Measurements from ENCODE around the gene TAF9B.
"Not testable (repeated sequence)": the region's sequence is repeated elsewhere in the genome, so short reads cannot be mapped to it uniquely, and the experiment has no call there.

TAF9B gene, protein sequence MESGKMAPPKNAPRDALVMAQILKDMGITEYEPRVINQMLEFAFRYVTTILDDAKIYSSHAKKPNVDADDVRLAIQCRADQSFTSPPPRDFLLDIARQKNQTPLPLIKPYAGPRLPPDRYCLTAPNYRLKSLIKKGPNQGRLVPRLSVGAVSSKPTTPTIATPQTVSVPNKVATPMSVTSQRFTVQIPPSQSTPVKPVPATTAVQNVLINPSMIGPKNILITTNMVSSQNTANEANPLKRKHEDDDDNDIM

DNA sequence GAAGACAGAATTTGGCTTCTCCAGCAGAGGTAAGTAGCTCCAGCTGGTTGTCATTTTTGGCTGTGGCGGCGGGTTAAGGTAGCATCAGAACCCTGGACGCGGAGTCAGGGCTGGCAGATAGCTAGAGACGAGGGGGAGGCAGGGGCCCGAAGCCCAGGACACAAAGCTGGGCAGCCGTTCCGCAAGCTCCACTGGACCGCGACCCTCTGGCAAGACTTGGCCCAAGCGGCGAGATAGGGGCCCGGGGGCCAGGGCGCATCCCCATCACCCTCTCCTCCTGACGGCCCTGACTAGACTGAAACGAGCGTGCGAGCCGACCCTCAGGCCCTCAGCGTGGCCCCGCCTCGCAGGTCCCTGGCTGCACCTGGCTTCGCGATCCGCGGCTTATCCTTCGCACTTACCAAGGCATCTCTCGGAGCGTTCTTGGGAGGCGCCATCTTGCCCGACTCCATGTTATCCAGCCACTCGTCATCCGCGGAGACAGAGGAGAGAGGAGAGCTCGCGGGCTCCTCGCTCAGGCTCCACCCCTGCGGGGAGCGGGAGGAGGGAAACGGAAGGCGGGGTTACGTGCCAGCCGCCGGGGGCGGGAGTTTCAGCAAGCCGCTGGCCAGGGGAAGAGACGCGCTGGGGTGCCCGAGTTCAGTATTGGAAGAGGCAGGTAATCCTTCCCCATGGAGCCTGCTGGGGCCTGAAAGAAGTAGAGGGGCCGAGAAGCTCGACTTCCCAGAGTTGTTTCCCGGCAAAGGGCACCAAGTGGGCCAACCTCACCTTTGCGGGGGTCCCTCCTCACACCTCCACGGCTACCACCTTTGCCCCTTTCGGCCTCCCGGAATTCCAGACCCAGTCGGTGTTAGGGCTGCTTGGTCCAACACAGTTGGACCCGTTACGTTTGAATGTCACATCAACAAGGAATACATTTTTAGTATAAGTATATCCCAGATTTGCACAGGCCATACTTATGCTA, at the start of gene TAF9B:
TSS of gene TAF9B (minus strand) at position 491 of the 964 bp plus-strand sequence. CDS start at position 452, 39 bp downstream.
- Mint-ChIP-seq H3K36me3 (peaks cover 3% of the 10 kb centered on the region), H3K9me3 (ENCODE audit: low read depth) (no peaks in the 10 kb centered on the region), H3K27me3 (no peaks in the 10 kb centered on the region), H3K4me3 (peak within 1 kb of the TSS; percentile 90), H3K4me1 (ENCODE audit: low read depth) (peaks cover 4% of the 10 kb centered on the region), H3K27ac (peak within 1 kb of the TSS; percentile 85)

DNA sequence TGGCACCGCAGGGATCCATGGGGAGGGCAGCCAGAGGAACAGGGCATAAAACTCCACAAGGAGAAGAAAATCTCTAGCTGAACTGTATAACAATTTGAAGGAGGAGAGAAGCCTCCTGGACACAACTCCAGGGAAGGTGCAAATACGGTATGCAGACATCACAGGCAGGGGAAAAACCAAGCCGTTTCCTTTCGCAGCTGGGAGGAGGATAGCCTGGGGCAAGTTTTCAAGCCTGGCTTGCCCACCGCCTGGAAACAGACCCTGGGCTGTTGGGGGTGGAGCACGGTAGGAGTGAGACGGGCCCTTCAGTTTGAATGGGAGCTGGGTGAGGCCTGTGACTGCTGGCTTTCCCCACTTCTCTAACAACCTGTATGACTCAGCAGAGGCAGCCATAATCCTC, 43.4 kb upstream of the TAF9B start:
- no peak overlapping the region for H3K4me3 Mint-ChIP-seq
- H3K4me1 Mint-ChIP-seq (ENCODE audit: low read depth), result no peaks in the 10 kb centered on the region
- no peaks in the 10 kb centered on the region for H3K9me3 Mint-ChIP-seq (ENCODE audit: low read depth)
- no peaks in the 10 kb centered on the region for H3K36me3 Mint-ChIP-seq
- H3K27ac Mint-ChIP-seq, result no peak overlapping the region
- no peaks in the 10 kb centered on the region for H3K27me3 Mint-ChIP-seq

DNA sequence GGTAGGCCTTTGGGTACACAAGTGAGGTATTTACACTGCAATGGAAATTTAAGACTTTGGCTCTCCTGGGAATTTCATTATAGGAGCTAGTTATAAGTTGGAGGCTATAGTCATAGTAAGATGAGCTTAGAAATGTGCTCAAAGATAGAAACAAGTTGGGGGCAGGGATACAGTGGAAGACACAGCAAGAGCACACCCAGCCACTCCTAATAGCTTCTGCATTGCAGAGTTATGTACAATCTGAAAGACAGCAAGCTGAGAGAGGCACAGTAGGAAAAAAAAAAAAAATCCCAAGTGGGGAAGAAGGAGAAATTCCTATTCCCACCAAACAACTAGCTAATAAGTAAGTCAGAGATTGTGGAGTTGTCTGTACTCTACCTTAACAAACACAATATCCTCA, 41.9 kb upstream of the TAF9B start:
- Mint-ChIP-seq H3K27ac (no peak overlapping the region), H3K4me1 (ENCODE audit: low read depth) (no peaks in the 10 kb centered on the region), H3K36me3 (no peaks in the 10 kb centered on the region), H3K9me3 (ENCODE audit: low read depth) (no peaks in the 10 kb centered on the region), H3K4me3 (no peak overlapping the region), H3K27me3 (no peaks in the 10 kb centered on the region)

DNA sequence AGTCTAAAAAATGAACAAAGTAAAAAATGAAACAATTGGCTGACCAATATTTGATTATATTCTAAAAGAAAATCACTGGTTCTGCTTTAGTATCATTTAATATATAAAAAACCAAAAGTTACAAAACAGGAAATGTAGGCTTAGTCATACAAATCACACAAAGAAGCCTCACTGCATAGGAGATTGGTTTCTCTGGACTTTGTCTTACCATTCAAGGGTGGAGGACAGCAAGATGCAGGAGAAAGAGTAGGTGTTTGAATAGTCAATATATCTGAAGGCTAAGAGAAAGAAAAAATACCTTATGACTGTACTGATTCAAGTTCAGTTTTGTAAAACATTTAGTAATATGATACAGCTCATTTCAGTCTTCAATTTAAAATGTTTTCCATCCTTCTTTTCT, 28.6 kb upstream of the TAF9B start:
- Mint-ChIP-seq H3K36me3 (no peaks in the 10 kb centered on the region), H3K4me1 (ENCODE audit: low read depth) (peaks cover 6% of the 10 kb centered on the region), H3K4me3 (no peak overlapping the region), H3K9me3 (ENCODE audit: low read depth) (no peaks in the 10 kb centered on the region), H3K27me3 (no peaks in the 10 kb centered on the region), H3K27ac (no peak overlapping the region)

DNA sequence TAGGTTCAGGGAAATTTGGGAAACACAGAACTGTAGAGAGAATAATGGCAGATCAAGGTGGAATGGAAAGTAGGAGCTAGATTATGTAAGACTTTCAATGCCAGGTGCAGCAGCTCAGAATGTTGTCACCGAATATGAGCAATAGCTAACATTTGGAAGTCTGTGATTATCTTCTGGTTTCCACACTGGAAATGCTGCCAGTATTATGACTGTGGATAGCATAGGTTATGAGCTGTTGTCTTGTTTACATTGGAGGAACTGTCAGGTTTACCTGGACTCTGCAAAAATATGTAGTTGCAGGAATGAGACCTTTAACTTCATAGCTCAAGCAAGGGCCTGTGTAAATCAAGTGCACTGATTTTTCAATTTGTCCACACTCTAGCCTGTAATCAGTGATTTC, 26.0 kb upstream of the TAF9B start:
- no peaks in the 10 kb centered on the region for H3K27me3 Mint-ChIP-seq
- no peak overlapping the region for H3K4me3 Mint-ChIP-seq
- H3K9me3 Mint-ChIP-seq (ENCODE audit: low read depth), result no peaks in the 10 kb centered on the region
- no peaks in the 10 kb centered on the region for H3K36me3 Mint-ChIP-seq
- H3K4me1 Mint-ChIP-seq (ENCODE audit: low read depth), result peaks cover 12% of the 10 kb centered on the region
- no peak overlapping the region for H3K27ac Mint-ChIP-seq

DNA sequence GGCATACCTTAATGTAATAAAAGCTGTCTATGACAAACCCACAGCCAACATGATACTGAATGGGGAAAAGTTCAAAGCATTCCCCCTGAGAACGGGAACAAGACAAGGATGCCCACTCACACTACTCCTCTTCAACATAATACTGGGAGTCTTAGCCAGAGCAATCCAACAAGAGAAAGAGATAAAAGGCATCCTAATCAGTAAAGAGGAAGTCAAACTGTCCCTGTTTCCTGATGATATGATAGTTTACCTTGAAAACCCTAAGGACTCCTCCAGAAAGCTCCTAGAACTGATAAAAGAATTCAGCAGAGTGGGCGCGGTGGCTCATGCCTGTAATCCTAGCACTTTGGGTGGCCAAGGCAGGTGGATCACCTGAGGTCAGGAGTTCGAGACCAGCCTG, 23.7 kb upstream of the TAF9B start:
- H3K27ac Mint-ChIP-seq; H3K27me3 Mint-ChIP-seq; H3K36me3 Mint-ChIP-seq; H3K9me3 Mint-ChIP-seq (ENCODE audit: low read depth); H3K4me1 Mint-ChIP-seq (ENCODE audit: low read depth); H3K4me3 Mint-ChIP-seq: not testable (repeated sequence)

DNA sequence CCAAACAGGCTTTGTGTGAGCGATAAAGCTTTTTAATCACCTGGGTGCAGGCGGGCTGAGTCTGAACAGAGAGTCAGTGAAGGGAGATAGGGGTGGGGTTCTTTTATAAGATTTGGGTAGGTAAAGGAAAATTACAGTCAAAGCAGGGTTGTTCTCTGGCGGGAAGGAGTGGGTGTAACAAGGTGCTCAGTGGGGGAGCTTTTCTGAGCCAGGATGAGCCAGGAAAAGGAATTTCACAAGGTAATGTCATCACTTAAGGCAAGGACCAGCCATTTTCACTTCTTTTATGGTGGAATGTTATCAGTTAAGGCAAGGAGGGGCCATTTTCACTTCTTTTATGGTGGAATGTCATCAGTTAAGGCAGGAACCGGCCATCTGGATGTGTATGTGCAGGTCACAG, 21.3 kb upstream of the TAF9B start:
- not testable (repeated sequence) for H3K27me3 Mint-ChIP-seq; H3K27ac Mint-ChIP-seq; H3K9me3 Mint-ChIP-seq (ENCODE audit: low read depth); H3K36me3 Mint-ChIP-seq; H3K4me3 Mint-ChIP-seq
- peaks cover 12% of the 10 kb centered on the region for H3K4me1 Mint-ChIP-seq (ENCODE audit: low read depth)

DNA sequence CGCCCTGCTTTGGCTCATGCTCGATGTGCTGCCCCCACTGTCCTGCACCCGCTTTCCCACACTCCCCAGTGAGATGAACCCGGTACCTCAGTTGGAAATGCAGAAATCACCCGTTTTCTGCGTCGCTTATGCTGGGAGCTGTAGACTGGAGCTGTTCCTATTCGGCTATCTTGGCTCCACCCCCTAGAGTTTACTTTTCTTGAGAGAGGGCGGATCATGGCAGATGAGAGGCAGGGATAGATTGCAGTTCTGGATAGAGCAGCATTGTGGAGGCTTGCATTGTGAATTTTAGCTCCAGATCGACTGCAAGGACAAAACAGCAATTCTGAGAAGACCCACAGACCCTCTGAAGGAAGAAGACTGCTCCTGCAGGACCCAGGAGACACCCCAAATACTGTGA, 18.4 kb upstream of the TAF9B start:
- H3K27ac Mint-ChIP-seq; H3K27me3 Mint-ChIP-seq; H3K4me3 Mint-ChIP-seq; H3K9me3 Mint-ChIP-seq (ENCODE audit: low read depth); H3K36me3 Mint-ChIP-seq: not testable (repeated sequence)
- peaks cover 10% of the 10 kb centered on the region for H3K4me1 Mint-ChIP-seq (ENCODE audit: low read depth)

DNA sequence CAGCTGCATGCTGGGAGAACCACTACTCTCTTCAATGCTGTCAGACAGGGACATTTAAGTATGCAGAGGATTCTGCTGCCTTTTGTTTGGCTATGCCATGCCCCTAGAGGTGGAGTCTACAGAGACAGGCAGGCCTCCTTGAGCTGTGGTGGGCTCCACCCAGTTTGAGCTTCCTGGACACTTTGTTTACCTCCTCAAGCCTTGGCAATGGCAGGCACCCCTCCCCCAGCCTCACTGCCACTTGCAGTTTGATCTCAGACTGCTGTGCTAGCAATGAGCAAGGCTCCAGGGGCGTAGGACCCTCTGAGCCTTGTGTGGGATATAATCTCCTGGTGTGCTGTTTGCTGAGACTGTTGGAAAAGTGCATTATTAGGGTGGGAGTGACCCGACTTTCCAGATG, 17.9 kb upstream of the TAF9B start:
- not testable (repeated sequence) for H3K4me3 Mint-ChIP-seq; H3K36me3 Mint-ChIP-seq; H3K27me3 Mint-ChIP-seq; H3K4me1 Mint-ChIP-seq (ENCODE audit: low read depth); H3K9me3 Mint-ChIP-seq (ENCODE audit: low read depth); H3K27ac Mint-ChIP-seq

DNA sequence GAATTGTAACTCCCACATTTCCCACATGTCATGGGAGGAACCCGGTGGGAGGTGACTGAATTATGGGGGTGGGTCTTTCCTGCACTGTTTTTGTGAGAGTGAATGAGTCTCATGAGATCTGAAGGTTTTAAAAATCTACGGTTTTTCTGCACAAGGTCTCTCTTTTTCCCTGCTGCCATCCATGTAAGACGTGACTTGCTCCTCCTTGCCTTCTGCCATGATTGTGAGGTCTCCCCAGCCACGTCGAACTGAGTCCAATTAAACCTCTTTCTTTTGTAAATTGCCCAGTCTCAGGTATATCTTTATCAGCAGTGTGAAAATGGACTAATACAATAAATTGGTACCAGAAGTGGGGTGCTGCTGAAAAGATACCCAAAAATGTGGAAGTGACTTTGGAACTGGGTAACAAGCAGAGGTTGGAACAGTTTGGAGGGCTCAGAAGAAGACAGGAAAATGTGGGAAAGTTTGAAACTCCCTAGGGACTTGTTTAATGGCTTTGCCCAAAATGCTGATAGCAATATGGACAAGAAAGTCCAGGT, 7.6 kb upstream of the TAF9B start:
- not testable (repeated sequence) for H3K27me3 Mint-ChIP-seq; H3K9me3 Mint-ChIP-seq (ENCODE audit: low read depth); H3K4me3 Mint-ChIP-seq; H3K27ac Mint-ChIP-seq; H3K4me1 Mint-ChIP-seq (ENCODE audit: low read depth); H3K36me3 Mint-ChIP-seq

DNA sequence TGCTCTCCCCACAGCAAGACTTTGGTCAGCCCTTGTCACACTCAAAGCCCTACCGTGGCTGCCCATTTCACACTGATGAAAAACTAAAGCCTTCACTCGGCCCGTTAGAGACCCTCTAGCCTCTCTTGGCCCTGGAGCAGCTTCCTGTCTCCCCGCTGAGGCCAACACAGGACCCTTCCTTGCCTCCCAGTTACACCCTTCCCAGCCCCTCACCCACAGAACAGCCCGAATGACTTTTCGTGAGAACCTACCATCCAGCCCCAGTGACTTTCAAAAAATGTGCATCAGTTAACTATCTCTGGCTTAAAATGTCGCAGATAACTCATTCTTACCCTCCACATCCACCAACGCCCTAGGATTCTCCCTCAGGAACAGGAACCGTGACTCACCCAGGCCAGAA, 756 bp upstream of the TAF9B start:
- Mint-ChIP-seq H3K4me3 (peak overlapping the region; percentile 90), H3K9me3 (ENCODE audit: low read depth) (no peaks in the 10 kb centered on the region), H3K27ac (peak overlapping the region; percentile 64), H3K4me1 (ENCODE audit: low read depth) (peaks cover 4% of the 10 kb centered on the region), H3K36me3 (peaks cover 3% of the 10 kb centered on the region), H3K27me3 (no peaks in the 10 kb centered on the region)

DNA sequence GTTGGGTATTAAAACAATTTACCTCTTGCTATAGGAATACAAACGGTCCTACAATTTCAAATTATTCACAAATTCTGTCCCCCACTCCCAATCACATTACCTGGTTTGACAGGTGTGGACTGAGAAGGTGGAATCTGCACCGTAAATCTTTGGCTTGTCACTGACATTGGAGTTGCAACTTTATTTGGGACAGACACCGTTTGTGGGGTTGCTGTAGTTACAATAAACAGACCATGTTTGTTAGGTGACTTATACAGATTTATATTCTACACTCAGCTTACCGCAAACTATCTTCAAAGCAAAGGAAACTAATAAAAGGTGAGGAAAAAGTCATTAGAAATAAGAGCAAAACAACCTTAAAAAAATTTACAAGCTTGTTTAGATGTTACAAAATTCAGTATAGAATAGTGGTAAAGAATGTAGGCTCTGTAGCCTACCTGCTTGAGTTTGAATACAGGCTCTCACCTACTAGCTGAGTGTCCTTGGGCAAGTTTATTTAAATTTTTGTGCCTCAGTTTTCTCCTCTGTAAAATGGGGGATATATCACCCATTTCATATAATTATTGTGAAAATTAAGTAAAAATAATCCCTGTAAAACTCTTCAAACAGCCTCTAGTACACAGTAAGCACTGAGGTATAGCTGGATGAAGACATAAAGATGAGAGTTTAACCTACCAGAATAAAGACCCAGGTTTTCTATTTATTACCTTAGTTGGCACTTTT, 6.1 kb downstream of the TAF9B start:
- Mint-ChIP-seq H3K27me3 (no peaks in the 10 kb centered on the region), H3K4me3 (no peak overlapping the region), H3K36me3 (peaks cover 3% of the 10 kb centered on the region), H3K4me1 (ENCODE audit: low read depth) (peaks cover 6% of the 10 kb centered on the region), H3K9me3 (ENCODE audit: low read depth) (no peaks in the 10 kb centered on the region), H3K27ac (no peak overlapping the region)

DNA sequence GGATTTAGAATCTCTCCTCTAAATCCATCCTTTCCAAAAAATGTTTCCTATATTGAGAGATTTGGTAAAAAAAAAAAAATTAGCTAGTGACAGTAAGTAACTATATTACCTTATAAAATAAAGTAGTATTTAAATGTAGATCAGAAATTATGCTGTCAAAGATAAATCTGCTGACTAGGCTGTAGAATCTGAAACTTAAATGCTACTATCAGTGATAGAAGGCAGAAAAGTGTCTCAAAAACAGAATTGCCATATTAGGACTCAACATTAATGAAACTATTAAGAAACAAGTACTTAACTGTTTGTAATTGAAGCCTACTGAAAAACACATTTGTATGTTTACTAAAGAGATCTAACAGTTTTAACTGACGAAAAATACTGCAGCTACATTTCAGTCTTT, 8.3 kb downstream of the TAF9B start:
- no peaks in the 10 kb centered on the region for H3K27me3 Mint-ChIP-seq
- H3K4me1 Mint-ChIP-seq (ENCODE audit: low read depth), result peaks cover 7% of the 10 kb centered on the region
- H3K9me3 Mint-ChIP-seq (ENCODE audit: low read depth), result no peaks in the 10 kb centered on the region
- H3K4me3 Mint-ChIP-seq, result no peak overlapping the region
- H3K36me3 Mint-ChIP-seq, result peaks cover 3% of the 10 kb centered on the region
- peak overlapping the region; percentile 62 for H3K27ac Mint-ChIP-seq

DNA sequence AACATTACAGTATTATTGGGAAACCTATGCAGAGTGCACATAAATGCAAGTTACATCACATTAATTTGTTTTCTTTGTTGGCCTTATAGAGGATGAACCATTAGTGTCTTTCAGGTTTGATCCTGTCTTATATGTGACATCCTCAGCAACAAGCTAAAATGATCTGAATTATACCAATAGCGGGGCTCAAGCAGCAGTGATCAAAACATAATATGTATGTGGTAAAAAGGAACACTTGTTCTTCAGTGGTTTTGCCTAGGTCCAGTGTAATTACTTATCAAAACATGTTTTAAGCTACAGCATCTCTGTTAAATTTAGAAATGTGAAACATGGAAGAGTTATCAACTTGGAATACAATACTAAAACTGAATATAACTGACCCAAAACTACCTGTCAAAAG, 9.1 kb downstream of the TAF9B start:
- Mint-ChIP-seq H3K36me3 (no peaks in the 10 kb centered on the region), H3K4me3 (no peak overlapping the region)

DNA sequence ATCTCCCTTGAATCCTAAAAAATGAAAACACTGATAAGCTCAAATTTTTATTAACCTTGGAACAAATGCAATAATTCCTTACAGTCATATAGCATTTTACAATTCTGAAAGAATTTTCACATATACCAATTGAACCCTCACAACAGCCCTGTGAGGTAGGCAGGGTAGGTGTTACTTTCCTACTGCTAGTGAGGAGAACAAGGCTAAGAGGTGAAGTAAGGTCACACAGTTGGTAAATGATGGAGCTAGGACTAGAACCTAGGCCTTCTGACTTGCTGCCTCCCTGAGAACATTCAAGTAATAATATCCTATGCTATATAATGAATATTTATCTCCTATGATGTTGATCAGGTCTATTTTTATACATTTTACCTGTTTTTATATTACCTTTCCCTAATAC, 9.7 kb downstream of the TAF9B start:
- Mint-ChIP-seq H3K9me3 (ENCODE audit: low read depth) (no peaks in the 10 kb centered on the region), H3K4me1 (ENCODE audit: low read depth) (peaks cover 10% of the 10 kb centered on the region), H3K27ac (no peak overlapping the region), H3K36me3 (no peaks in the 10 kb centered on the region), H3K27me3 (no peaks in the 10 kb centered on the region), H3K4me3 (no peak overlapping the region)

More for the DNA sequence above, 9.1 kb downstream of the TAF9B start:
- no peaks in the 10 kb centered on the region for H3K9me3 Mint-ChIP-seq (ENCODE audit: low read depth)
- peaks cover 8% of the 10 kb centered on the region for H3K4me1 Mint-ChIP-seq (ENCODE audit: low read depth)
- no peaks in the 10 kb centered on the region for H3K27me3 Mint-ChIP-seq
- H3K27ac Mint-ChIP-seq, result peak overlapping the region; percentile 62

Data from activated naive CD8-positive, alpha-beta T cell (primary cell).